ENCODE data around the gene BMP7.

BMP7 gene

DNA sequence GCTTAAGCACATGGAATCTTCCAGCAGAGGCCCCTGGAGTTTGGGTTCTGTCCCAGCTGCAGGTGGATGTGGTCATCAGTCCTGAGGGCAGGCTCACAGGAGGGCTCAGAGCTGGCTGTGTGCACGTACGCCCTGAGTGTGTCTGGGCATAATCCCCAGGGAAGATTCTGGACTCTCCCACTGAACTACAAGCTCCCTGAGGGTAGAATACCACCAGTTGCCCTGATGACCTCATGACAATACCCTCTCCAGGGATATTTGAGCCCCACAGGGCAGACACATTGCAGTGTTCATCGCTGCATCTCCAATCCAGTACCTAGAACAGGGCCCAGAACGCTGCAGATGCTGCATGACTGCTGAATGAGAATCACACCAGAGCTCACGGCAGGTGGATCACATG, 92.5 kb downstream of the BMP7 start:
- CTCF ChIA-PET: interaction anchor here (0.6 kb wide), 1 partner anchor 480 kb away, joined by 3 read pairs; no protein-coding TSS in a partner anchor
- TF ChIP-seq ZNF138 (tag by site-specific recombination; IDR thresholded peaks at IDR 0.05; ENCODE audit: borderline replicate concordance) (no peak), TCF7L2 (IDR thresholded peaks at IDR 0.05; ENCODE audit: borderline replicate concordance, low read depth, low read length) (no peak), GLIS1 (tag by site-specific recombination; IDR thresholded peaks at IDR 0.05) (peak; percentile 19; the same call in 1 of the 2 replicates)
- POLR2A ChIA-PET: no interaction called here

GRCh38 chr20:57173041-57173440, 93.4 kb downstream of the BMP7 start:
- Histone ChIP-seq H3K36me3 (ENCODE audit: control insufficient read depth in 2 of 2, insufficient read depth in 1 of 2, low read length in 2 of 2) (peaks cover 0 to 36% of the 10 kb centered on the region in 2 experiments; a peak in 2 of 3 replicates), H3K4me1 (ENCODE audit: control insufficient read depth, insufficient read depth, low read length) (peaks cover 3% of the 10 kb centered on the region; the same call in 1 of the 2 replicates), H3K4me3 (ENCODE audit: low read depth, low read length) (no peak overlapping the region), H3K27ac (ENCODE audit: extremely low read depth, low read depth, low read length) (no peak overlapping the region), H3K9me3 (ENCODE audit: control insufficient read depth, insufficient read depth, low read depth, low read length) (no peaks in the 10 kb centered on the region)
- TF ChIP-seq HIC1 (tag by site-specific recombination; IDR thresholded peaks at IDR 0.05): no peak
- TF ChIP-seq, protein P1, sequence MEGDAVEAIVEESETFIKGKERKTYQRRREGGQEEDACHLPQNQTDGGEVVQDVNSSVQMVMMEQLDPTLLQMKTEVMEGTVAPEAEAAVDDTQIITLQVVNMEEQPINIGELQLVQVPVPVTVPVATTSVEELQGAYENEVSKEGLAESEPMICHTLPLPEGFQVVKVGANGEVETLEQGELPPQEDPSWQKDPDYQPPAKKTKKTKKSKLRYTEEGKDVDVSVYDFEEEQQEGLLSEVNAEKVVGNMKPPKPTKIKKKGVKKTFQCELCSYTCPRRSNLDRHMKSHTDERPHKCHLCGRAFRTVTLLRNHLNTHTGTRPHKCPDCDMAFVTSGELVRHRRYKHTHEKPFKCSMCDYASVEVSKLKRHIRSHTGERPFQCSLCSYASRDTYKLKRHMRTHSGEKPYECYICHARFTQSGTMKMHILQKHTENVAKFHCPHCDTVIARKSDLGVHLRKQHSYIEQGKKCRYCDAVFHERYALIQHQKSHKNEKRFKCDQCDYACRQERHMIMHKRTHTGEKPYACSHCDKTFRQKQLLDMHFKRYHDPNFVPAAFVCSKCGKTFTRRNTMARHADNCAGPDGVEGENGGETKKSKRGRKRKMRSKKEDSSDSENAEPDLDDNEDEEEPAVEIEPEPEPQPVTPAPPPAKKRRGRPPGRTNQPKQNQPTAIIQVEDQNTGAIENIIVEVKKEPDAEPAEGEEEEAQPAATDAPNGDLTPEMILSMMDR (tag by site-specific recombination; IDR thresholded peaks at IDR 0.05): no peak
- no peak for TF ChIP-seq ZNF555 (tag by site-specific recombination; conservative IDR thresholded peaks at IDR 0.05)
- TF ChIP-seq MZF1 (tag by site-specific recombination; IDR thresholded peaks at IDR 0.05; ENCODE audit: borderline replicate concordance): no peak
- TF ChIP-seq ZNF585B (tag by site-specific recombination; IDR thresholded peaks at IDR 0.05): no peak
- TF ChIP-seq WT1 (tag by site-specific recombination; IDR thresholded peaks at IDR 0.05): no peak
- no peak for TF ChIP-seq ZSCAN30 (tag by site-specific recombination; IDR thresholded peaks at IDR 0.05)
- peak; percentile 61 for TF ChIP-seq ZFHX2 (tag by site-specific recombination; conservative IDR thresholded peaks at IDR 0.05)
- no peak for TF ChIP-seq ZNF121 (tag by site-specific recombination; IDR thresholded peaks at IDR 0.05)
- TF ChIP-seq ZNF10 (tag by site-specific recombination; IDR thresholded peaks at IDR 0.05): no peak
- TF ChIP-seq, protein P2, sequence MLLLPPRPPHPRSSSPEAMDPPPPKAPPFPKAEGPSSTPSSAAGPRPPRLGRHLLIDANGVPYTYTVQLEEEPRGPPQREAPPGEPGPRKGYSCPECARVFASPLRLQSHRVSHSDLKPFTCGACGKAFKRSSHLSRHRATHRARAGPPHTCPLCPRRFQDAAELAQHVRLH (tag by site-specific recombination; IDR thresholded peaks at IDR 0.05): no peak
- TF ChIP-seq, protein P3, sequence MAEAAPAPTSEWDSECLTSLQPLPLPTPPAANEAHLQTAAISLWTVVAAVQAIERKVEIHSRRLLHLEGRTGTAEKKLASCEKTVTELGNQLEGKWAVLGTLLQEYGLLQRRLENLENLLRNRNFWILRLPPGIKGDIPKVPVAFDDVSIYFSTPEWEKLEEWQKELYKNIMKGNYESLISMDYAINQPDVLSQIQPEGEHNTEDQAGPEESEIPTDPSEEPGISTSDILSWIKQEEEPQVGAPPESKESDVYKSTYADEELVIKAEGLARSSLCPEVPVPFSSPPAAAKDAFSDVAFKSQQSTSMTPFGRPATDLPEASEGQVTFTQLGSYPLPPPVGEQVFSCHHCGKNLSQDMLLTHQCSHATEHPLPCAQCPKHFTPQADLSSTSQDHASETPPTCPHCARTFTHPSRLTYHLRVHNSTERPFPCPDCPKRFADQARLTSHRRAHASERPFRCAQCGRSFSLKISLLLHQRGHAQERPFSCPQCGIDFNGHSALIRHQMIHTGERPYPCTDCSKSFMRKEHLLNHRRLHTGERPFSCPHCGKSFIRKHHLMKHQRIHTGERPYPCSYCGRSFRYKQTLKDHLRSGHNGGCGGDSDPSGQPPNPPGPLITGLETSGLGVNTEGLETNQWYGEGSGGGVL (tag by site-specific recombination; IDR thresholded peaks at IDR 0.05): no peak
- TF ChIP-seq EGR2 (tag by site-specific recombination; IDR thresholded peaks at IDR 0.05; ENCODE audit: low read depth): peak; percentile 79
- POLR2A ChIA-PET: no interaction called here
- CTCF ChIA-PET: interaction anchor here (0.6 kb wide), 1 partner anchor 138 kb away, joined by 3 read pairs; no protein-coding TSS in a partner anchor

More for the DNA sequence above, 92.5 kb downstream of the BMP7 start:
- Histone ChIP-seq H3K4me3 (ENCODE audit: low read depth, low read length) (no peak overlapping the region), H3K9me3 (ENCODE audit: control insufficient read depth, insufficient read depth, low read depth, low read length) (no peaks in the 10 kb centered on the region), H3K27ac (ENCODE audit: extremely low read depth, low read depth, low read length) (no peak overlapping the region), H3K36me3 (ENCODE audit: control insufficient read depth in 2 of 2, insufficient read depth in 1 of 2, low read length in 2 of 2) (peaks cover 0 to 36% of the 10 kb centered on the region in 2 experiments; a peak in 2 of 3 replicates), H3K4me1 (ENCODE audit: control insufficient read depth, insufficient read depth, low read length) (no peaks in the 10 kb centered on the region)
